Neural cell (in vitro differentiated cells): ENCODE data around the gene RUBCN. TPM values are rescaled to one million over a fixed set of nuclear protein-coding genes. Genes with fewer than 3 reads are reported as not detected.

Source experiments
- H2AFZ ChIP-seq: fragments of 200-600, 300-800 bp; sonication (generic), shearing (Covaris generic); 2 replicates; pipeline ENCODE4 v1.6.0; 2014; ENCODE audit warnings: low read depth, mild to moderate bottlenecking, antibody characterized with exemption, low read length, moderate library complexity
- H3F3A ChIP-seq: fragments of 200-600 bp; shearing (Covaris generic); 2 replicates; pipeline ENCODE4 v1.6.1; 2016; ENCODE audit warnings: mild to moderate bottlenecking, moderate library complexity, mixed read lengths, antibody characterized with exemption, low read length; ENCODE audit not compliant: insufficient read depth, poor library complexity, severe bottlenecking
- H3K27ac ChIP-seq: fragments of 200-600, 300-800 bp; sonication (generic), shearing (Covaris generic); 2 replicates; pipeline ENCODE4 v1.5.1; 2014; ENCODE audit warnings: mild to moderate bottlenecking, low read length, moderate library complexity
- H3K27me3 ChIP-seq: fragments of 300-800, 200-600 bp; sonication (generic), shearing (Covaris generic); 2 replicates; pipeline ENCODE4 v1.6.0; 2014; ENCODE audit warnings: mild to moderate bottlenecking, low read depth, low read length, moderate library complexity; ENCODE audit not compliant: insufficient read depth
- H3K36me3 ChIP-seq: fragments of 300-800, 200-600 bp; sonication (generic), shearing (Covaris generic); 2 replicates; pipeline ENCODE4 v1.5.1; 2014; ENCODE audit warnings: mild to moderate bottlenecking, antibody characterized with exemption, low read length, moderate library complexity; ENCODE audit not compliant: insufficient read depth
- H3K4me2 ChIP-seq: fragments of 300-800, 200-600 bp; sonication (generic), shearing (Covaris generic); 2 replicates; pipeline ENCODE4 v1.6.0; 2014; ENCODE audit warnings: mild to moderate bottlenecking, low read length
- H3K4me3 ChIP-seq: fragments of 300-800, 200-600 bp; sonication (generic), shearing (Covaris generic); 2 replicates; pipeline ENCODE4 v1.5.1; 2014; ENCODE audit warnings: mild to moderate bottlenecking, low read length, moderate library complexity
- H3K79me2 ChIP-seq: fragments of 200-600 bp; shearing (Covaris generic); replicated peaks from 2 replicates; pipeline ENCODE4 v1.6.0; 2014; ENCODE audit warnings: mild to moderate bottlenecking, low read length, moderate library complexity; ENCODE audit not compliant: insufficient read depth
- H3K9ac ChIP-seq: fragments of 300-800, 200-600 bp; sonication (generic), shearing (Covaris generic); 2 replicates; pipeline ENCODE4 v1.6.1; 2016; ENCODE audit warnings: mild to moderate bottlenecking, low read length, mixed read lengths
- H3K9me2 ChIP-seq: fragments of 200-600 bp; shearing (Covaris generic); 2 replicates; pipeline ENCODE4 v1.6.1; 2016; ENCODE audit warnings: mild to moderate bottlenecking, low read length, mixed read lengths; ENCODE audit not compliant: insufficient read depth
- H3K9me3 ChIP-seq: fragments of 200-600, 300-800 bp; sonication (generic), shearing (Covaris generic); 2 replicates; pipeline ENCODE4 v1.6.1; 2016; ENCODE audit warnings: mild to moderate bottlenecking, mixed run types, low read length, moderate library complexity, mixed read lengths
- H4K20me1 ChIP-seq: fragments of 200-600 bp; shearing (Covaris generic); 2 replicates; pipeline ENCODE4 v1.6.1; 2016; ENCODE audit warnings: mild to moderate bottlenecking, mixed run types; ENCODE audit not compliant: insufficient read depth
- EP300 ChIP-seq: fragments of 450-650 bp; conservative IDR thresholded peaks from 2 replicates; pipeline ENCODE4 v1.6.1; 2014; ENCODE audit warnings: antibody characterized with exemption, mild to moderate bottlenecking, moderate library complexity; ENCODE audit not compliant: poor library complexity, severe bottlenecking
- EZH2 ChIP-seq: fragments of 200-600, 300-800 bp; shearing (Covaris generic), sonication (generic); IDR thresholded peaks from 2 replicates; pipeline ENCODE4 v1.6.1; 2014; ENCODE audit warnings: antibody characterized with exemption, low read length, borderline replicate concordance, mild to moderate bottlenecking; ENCODE audit not compliant: insufficient read depth, poor library complexity, severe bottlenecking
- MXI1 ChIP-seq: fragments of 450-650 bp; conservative IDR thresholded peaks from 2 replicates; pipeline ENCODE4 v1.6.1; 2014; ENCODE audit warnings: antibody characterized with exemption, mild to moderate bottlenecking; ENCODE audit not compliant: poor library complexity, severe bottlenecking
- POLR2AphosphoS5 ChIP-seq: IDR thresholded peaks from 2 replicates; pipeline ENCODE4 v1.6.1; 2012
- RAD21 ChIP-seq: fragments of 450-650 bp; conservative IDR thresholded peaks from 2 replicates; pipeline ENCODE4 v1.6.1; 2014; ENCODE audit warnings: antibody characterized with exemption, mild to moderate bottlenecking, moderate library complexity
- SMC3 ChIP-seq: fragments of 450-650 bp; conservative IDR thresholded peaks from 2 replicates; pipeline ENCODE4 v1.6.1; 2014; ENCODE audit warnings: antibody characterized with exemption, mild to moderate bottlenecking, moderate library complexity; ENCODE audit not compliant: poor library complexity
- TAF1 ChIP-seq: IDR thresholded peaks from 2 replicates; pipeline ENCODE4 v1.6.1; 2012; ENCODE audit warnings: low read depth
- polyA minus RNA-seq: library from RNA; depleted of rRNA, polyadenylated mRNA; stranded (reverse); fragments of >200 nt; gene quantifications from 2 replicates; pipeline ENCODE4 v1.2.3, GENCODE V29; 2014
- polyA plus RNA-seq: library from polyadenylated mRNA; depleted of rRNA; stranded (reverse); fragments of >200 nt; gene quantifications from 2 replicates; pipeline ENCODE4 v1.2.3, GENCODE V29; 2014
- TF ChIP-seq, protein P1 (sequence below): IDR thresholded peaks from 2 replicates; pipeline ENCODE4 v1.6.1; 2012; ENCODE audit warnings: borderline replicate concordance
- TF ChIP-seq, protein P2 (sequence below): fragments of 450-650 bp; IDR thresholded peaks from 2 replicates; pipeline ENCODE4 v1.5.1; 2014; ENCODE audit warnings: antibody characterized with exemption, mild to moderate bottlenecking, moderate library complexity; ENCODE audit not compliant: poor library complexity, severe bottlenecking

Gene RUBCN
- polyA plus RNA-seq (16.1 and 22.8 TPM in 2 replicates), polyA minus RNA-seq (41.1 and 42.6 TPM in 2 replicates)

DNA sequence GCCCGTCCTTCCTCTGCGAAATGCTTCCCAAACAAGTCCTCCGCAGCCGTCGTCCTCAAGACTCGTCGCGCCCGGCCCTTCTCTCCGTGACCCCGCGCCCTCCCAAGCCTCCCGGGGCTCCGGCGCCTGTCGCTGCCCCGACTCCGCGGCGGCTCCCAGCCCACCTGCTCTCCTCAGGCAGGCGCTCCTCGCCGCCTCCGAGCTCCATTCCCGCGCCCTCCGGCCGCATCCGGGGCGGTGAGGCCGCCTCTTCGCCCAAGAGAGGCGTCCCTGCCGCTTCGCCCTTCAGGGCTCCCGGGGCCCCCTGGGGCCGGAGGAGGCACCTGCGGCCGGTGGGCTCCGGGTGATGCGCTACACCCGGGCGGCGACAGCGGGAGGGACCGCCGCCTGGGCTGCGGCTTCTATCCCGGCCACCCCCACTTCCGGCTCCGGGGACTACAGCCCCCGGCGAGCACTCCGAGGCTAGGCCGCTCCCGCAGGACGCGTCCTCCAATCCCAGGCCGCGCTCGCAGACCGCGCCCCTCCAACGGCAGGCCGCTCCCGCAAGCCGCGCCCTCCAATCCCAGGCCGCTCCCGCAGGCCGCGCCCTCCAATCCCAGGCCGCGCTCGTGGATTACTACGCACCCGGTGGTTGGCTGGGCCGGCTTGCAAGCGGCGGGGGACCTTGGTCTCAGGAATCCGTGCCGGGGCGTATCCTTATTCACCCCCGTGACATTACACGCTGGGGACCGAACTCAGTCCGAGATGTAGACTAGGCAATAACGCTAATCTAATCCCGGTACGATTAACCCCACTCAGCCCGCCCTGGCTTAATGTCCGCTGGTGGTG lies at the start of gene RUBCN:
RUBCN (minus strand) TSS at position 414 of the 828 bp plus-strand sequence; CDS start at position 229, 185 bp downstream.
- Histone ChIP-seq H3K79me2 (peaks cover 13% of the 10 kb centered on the region), H3K9me3 (no peaks in the 10 kb centered on the region), H3K9ac (peak within 1 kb of the TSS; percentile 84), H3K27me3 (no peaks in the 10 kb centered on the region), H3K9me2 (no peaks in the 10 kb centered on the region), H2AFZ (peak within 1 kb of the TSS; percentile 76), H3K4me3 (peak within 1 kb of the TSS; percentile 70), H3K27ac (peak within 1 kb of the TSS; percentile 92), H3F3A (peaks cover 3% of the 10 kb centered on the region), H3K36me3 (no peaks in the 10 kb centered on the region), H4K20me1 (no peaks in the 10 kb centered on the region), H3K4me2 (peak within 1 kb of the TSS; percentile 87)
- TF ChIP-seq MXI1 = peak; percentile 81
- TF ChIP-seq, protein P1, sequence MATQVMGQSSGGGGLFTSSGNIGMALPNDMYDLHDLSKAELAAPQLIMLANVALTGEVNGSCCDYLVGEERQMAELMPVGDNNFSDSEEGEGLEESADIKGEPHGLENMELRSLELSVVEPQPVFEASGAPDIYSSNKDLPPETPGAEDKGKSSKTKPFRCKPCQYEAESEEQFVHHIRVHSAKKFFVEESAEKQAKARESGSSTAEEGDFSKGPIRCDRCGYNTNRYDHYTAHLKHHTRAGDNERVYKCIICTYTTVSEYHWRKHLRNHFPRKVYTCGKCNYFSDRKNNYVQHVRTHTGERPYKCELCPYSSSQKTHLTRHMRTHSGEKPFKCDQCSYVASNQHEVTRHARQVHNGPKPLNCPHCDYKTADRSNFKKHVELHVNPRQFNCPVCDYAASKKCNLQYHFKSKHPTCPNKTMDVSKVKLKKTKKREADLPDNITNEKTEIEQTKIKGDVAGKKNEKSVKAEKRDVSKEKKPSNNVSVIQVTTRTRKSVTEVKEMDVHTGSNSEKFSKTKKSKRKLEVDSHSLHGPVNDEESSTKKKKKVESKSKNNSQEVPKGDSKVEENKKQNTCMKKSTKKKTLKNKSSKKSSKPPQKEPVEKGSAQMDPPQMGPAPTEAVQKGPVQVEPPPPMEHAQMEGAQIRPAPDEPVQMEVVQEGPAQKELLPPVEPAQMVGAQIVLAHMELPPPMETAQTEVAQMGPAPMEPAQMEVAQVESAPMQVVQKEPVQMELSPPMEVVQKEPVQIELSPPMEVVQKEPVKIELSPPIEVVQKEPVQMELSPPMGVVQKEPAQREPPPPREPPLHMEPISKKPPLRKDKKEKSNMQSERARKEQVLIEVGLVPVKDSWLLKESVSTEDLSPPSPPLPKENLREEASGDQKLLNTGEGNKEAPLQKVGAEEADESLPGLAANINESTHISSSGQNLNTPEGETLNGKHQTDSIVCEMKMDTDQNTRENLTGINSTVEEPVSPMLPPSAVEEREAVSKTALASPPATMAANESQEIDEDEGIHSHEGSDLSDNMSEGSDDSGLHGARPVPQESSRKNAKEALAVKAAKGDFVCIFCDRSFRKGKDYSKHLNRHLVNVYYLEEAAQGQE = peak; percentile 74
- TF ChIP-seq TAF1 = peak; percentile 86
- no peak for TF ChIP-seq RAD21
- TF ChIP-seq POLR2AphosphoS5 = peak; percentile 85

DNA sequence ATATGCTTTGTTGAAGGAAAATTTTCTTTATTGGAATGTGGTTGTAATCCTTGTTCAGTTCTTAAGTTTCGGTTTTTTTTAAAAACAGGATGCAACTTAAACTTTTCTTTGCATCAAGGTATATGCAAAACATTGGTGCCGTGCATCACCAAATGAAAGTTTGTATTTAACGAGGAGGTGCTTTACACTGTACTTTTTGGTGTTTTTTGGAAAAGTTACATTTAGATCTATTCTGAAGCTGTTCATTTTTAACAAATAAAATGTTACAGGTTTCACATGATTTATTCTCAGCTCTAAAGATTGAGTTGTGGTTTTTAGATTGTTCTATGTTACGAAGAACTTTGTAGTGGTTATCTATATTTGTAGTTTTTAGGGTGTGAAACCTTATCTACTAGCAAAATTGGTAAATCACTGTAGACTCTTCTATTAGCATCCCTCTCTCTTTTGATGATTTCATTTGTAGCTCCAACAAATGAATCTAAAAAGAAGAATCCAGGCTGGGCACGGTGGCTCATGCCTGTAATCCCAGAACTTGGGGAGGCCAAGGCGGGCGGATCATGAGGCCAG lies 47.4 kb upstream of the RUBCN start:
- Histone ChIP-seq H3K27me3 (no peaks in the 10 kb centered on the region), H3K4me3 (no peak overlapping the region), H3K27ac (no peak overlapping the region), H3K4me2 (no peak overlapping the region), H3K9me3 (no peaks in the 10 kb centered on the region), H3F3A (no peaks in the 10 kb centered on the region), H3K9me2 (no peaks in the 10 kb centered on the region), H2AFZ (no peak overlapping the region), H4K20me1 (no peaks in the 10 kb centered on the region), H3K9ac (no peak overlapping the region), H3K36me3 (no peaks in the 10 kb centered on the region), H3K79me2 (no peaks in the 10 kb centered on the region)
- TF ChIP-seq EZH2 = no peak
- TF ChIP-seq SMC3 = no peak
- no peak for TF ChIP-seq MXI1
- no peak for TF ChIP-seq POLR2AphosphoS5
- TF ChIP-seq TAF1 = no peak
- no peak for TF ChIP-seq EP300
- TF ChIP-seq, protein P2, sequence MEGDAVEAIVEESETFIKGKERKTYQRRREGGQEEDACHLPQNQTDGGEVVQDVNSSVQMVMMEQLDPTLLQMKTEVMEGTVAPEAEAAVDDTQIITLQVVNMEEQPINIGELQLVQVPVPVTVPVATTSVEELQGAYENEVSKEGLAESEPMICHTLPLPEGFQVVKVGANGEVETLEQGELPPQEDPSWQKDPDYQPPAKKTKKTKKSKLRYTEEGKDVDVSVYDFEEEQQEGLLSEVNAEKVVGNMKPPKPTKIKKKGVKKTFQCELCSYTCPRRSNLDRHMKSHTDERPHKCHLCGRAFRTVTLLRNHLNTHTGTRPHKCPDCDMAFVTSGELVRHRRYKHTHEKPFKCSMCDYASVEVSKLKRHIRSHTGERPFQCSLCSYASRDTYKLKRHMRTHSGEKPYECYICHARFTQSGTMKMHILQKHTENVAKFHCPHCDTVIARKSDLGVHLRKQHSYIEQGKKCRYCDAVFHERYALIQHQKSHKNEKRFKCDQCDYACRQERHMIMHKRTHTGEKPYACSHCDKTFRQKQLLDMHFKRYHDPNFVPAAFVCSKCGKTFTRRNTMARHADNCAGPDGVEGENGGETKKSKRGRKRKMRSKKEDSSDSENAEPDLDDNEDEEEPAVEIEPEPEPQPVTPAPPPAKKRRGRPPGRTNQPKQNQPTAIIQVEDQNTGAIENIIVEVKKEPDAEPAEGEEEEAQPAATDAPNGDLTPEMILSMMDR = no peak
- TF ChIP-seq, protein P1 = no peak
- no peak for TF ChIP-seq RAD21
